Superior temporal gyrus (tissue), 1 donor: ENCODE measurements around the gene BCL6.
A peak's percentile ranks its signal among the peaks of the same experiment; 100 is the strongest.
"Not testable (repeated sequence)": the region's sequence is repeated elsewhere in the genome, so short reads cannot be mapped to it uniquely, and the experiment has no call there.

Experiments used
- DNase-seq: peaks from one replicate; pipeline ENCODE4 v3.0.0-alpha.2; 2016; ENCODE audit errors: extremely low spot score

The BCL6 gene

GRCh38 chr3:187714404-187714979, 30.8 kb downstream of the BCL6 start:
- peak; percentile 91 for DNase-seq

GRCh38 chr3:187713504-187713903, 31.8 kb downstream of the BCL6 start:
- no peak for DNase-seq

DNA sequence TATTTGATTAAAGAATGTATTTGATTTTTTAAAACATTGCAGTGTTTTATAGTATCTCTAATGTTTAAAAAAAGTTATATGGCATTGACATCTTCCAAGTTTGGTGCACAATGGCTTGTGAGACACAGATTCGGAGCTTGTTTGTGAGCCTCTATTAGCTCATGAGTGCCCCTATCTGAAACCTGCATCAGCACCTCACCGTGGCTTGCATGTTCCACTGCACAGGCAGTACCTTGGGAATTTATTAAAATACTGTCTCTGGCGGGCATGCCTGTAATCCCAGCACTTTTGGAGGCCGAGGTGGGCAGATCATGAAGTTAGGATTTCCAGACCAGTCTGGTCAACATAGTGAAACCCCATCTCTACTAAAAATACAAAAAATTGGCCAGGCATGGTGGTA, 36.1 kb downstream of the BCL6 start:
- no peak for DNase-seq

DNA sequence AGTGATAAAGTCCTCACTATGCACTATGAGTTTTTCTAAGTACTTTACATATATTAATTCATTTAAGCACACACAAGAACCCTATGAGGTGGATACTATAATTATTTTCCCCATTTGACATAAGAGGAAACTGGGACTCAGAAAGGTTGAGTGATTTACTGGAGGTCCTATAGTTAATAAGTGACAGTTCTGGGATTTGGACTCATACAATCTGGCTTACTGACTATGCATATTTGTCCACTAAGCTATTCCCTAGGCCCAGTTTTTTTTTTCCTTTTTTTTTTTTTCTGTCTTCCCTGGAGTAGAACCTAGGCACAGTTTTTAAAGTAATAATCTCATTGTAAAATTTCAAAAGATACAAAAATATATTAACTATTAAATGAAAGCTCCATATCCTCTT, 36.6 kb downstream of the BCL6 start:
- DNase-seq: no peak

DNA sequence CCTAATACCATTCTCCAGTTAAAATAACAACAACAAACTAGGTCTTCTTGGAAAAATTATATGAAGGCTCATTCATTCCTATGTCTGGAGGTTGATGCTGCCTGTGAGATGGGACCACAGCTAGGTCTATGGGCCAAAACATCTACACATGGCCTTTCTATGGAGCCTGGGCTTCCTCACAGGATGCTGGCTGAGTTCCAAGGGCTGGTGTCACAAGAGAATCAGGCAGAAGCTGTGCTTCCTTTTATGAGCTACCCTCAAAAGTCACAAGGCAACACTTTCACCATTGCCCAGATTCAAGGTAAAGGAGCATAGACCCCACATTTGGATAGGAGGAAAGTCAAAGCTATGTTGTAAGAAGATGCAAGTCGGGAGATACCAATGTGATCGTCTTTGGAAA, 38.3 kb downstream of the BCL6 start:
- no peak for DNase-seq

DNA sequence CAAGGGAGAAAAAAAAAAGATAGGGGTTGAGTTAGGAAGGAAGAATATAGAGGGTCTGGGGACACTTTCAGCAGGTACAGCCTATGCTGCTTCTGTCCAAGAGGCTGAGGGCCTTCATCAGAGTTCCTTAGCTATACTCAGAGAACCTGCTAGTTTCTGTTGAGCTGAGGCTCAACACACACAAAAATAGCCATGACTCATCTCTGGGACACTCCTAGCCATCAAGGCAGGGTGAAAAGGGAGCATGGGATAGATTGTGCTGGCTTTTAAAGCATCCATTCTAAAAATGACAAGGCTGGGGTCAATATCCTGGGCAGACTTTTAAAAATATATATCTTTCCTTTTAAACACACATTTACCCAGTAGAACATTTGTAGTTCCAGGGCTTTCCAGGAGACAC, 40.1 kb downstream of the BCL6 start:
- DNase-seq: no peak

GRCh38 chr3:187702507-187703033, 42.7 kb downstream of the BCL6 start, which contains the start of gene RTP2:
RTP2 (minus strand) TSS chr3:187702557; CDS start chr3:187702128, 429 bp downstream.
- no peak for DNase-seq

GRCh38 chr3:187700249-187700648, 45.0 kb downstream of the BCL6 start:
- DNase-seq: no peak

DNA sequence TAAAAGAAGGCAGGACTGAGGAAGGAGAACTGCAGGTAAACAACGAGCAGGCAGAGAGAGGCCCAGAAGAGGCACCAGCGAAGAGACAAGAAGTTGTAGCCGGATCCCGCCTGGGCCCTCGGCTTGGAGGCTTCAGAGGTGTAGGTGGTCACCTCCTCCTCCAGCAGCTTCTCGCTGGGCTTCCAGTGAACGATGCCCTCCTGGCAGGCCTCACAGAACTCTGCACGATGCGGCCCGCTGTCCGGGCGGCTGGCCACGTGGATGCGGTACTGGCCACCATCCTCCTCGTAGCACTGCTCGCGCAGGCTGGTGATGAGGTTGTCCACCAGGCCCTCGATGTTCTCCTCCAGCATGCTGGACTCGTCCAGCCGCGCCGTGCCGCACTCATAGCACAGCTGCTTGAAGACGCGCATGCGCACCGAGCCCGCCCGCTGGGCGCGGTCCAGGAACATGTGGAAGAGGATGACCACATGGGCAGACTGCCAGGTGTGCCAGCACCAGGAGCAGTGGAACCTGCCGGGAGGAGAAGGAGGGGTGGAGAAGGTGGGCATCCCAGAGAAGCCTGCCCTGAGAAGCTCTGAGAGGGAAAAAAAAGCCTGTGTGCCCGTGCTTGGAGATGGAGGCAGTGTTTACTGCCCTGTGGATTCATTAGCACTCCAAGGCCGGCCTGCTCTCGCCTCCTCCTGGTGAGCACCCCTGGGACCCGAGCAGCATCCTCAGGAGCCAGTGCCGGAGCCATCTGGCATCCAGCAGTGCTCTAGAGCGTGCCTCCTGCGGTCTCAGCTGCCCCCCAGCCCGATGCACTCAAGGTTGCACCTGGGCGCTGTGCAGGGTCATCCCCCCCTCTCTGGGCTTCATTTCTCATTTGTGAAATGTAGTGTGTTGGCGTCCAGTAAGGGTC, 46.5 kb downstream of the BCL6 start:
- no peak for DNase-seq

DNA sequence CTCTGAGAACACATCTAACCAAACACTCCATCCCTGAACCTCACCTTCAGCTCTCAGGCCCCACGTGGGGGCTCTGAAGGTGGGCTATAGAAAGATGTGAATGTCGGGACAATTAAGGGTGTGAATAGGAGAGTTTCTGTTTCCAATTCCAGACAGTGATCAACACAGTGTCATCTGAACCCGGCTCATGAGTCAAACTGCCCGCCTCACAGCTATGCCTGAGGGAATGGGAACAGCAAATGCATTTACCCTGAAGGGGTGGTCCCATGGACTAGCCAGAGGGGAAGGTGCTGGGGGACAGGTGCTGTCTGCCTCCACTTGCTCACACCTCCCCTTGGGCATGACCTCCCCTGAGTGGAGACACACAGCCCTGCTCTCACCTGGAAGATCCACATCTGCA, 49.2 kb downstream of the BCL6 start:
- DNase-seq: no peak

DNA sequence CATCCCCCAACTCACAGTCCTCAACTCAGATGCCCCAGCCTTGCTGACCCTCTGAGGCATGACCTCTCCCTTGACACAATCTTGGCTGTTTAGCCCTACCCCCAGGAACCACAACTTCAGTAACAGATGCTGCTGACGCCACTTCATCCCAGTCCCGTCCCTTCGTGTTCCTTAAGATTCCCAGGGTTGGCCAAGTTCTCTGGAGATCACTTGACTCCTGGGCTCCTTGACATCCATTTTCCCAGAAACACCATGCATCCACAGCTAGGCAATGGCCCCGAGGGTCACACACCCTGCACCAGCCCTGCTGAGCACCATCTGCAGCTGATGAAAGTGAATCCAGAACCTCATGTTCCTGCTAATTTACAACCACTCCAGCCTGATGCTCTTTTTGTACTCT, 49.8 kb downstream of the BCL6 start:
- DNase-seq: no peak

DNA sequence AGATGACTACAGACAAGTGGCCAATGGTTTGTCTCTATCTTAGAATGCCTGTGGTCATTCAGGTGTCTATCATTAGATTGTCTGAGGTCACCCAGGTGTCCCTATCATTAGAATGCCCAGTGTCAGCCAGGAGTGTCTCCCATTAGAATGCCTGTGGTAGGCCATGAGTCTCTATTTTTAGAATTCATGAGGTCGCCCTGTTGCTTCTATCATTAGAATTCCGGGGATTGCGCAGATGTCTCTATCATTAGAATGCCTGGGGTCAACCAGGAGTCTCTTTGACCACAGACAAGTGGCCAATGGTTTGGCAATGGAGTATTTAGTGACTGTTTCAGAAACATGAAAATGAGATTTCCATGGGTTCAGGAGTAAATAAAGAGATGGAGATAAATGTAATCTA, 50.5 kb downstream of the BCL6 start:
- no peak for DNase-seq

- no peak for DNase-seq
These were observed 51.8 kb downstream of the BCL6 start for GRCh38 chr3:187693431-187693830.

- DNase-seq: no peak
These were observed 55.3 kb downstream of the BCL6 start for GRCh38 chr3:187689984-187690383.

DNA sequence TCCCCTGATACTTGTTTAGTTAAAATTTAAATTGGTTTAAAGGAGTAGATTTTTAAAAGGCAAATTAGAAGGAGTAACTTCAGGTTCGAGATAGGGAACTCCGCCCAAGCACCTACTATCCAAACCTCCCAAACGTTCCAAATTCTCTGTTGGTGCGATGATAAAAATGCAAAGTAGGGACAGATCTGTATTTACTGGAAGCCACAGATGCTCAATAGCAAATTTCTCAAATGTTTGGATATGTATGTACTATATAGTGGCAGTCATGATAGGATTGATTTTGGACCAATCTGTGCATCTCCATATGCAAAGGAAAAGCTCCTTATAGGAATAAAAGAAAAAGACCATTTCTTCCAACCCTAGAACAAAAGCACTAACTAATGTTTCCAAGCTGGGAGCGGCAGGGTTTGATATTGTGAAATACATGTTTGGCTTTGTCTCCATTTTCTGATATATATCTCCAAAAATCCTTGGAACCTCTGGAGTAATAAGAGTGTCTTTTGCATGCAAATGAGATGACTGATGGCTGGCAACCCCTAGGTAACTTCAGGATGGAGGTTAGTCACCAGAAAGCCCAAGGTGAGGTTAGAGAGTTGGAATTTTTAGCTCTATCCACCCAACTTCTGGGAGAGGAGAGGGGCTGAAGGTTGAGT, 58.5 kb downstream of the BCL6 start:
- DNase-seq: no peak

GRCh38 chr3:187685948-187686347, 59.3 kb downstream of the BCL6 start:
- no peak for DNase-seq

- DNase-seq: no peak
These were observed 60.4 kb downstream of the BCL6 start for GRCh38 chr3:187684880-187685279.

DNA sequence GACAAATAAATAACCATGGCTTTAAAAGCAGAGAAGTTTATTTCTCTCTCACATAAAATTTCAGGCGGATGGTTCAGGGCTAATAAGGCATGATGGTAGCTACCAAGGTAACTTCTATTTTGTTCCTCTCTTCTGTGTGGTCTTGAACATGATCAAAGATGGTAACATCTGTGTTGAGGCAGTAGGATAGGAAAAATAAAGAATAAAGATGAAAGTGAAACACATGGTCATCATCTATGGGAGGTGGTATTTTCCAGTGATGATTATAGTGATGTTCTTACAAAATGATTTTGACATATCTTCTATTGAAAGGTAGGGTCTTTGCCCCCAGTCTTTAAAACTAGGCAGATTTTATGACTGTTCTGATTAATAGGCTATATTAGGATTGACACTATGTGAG, 60.8 kb downstream of the BCL6 start:
- no peak for DNase-seq

- not testable (repeated sequence) for DNase-seq
These were observed 63.5 kb downstream of the BCL6 start for GRCh38 chr3:187681756-187682155.

- peak; percentile 91 for DNase-seq
These were observed 65.5 kb downstream of the BCL6 start for GRCh38 chr3:187679638-187680396.

DNA sequence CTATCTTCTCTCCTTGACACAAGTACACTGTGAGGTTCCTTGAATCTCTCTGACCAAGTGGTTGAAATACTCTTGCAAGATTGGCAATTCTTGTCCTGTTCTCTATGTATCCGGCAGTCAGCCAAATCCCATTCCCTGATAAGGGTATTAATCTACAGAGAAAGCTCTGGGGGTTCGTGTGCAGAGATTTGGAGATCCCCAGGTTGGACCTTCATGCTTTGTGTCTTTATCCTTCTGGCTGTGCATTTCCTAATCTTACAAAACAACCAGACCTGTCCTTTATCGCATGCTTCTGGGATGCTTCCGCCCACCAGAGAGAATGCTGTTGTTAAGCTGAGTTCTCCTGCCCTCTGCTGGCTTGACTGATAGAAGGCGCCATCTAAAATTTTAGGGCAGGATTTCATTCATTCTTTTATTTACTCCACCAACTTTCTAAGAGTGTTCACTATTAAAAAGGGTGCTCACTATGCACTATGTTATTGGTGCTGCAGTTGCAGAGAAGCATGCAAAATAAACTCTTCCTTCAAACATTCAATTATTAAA, 66.5 kb downstream of the BCL6 start:
- peak; percentile 78 for DNase-seq
